Measurements from ENCODE around the gene MAN2B2. TPM values are rescaled to one million over a fixed set of nuclear protein-coding genes. Genes with fewer than 3 reads are reported as not detected.

The MAN2B2 gene
- total RNA-seq, 1 donor from 2014 or later, result 13.9 TPM

- no peaks in the 10 kb centered on the region for H3K4me1 Mint-ChIP-seq (ENCODE audit: low read depth)
- no peak overlapping the region for H3K4me3 Mint-ChIP-seq
- peaks cover 6% of the 10 kb centered on the region for H3K27me3 Mint-ChIP-seq (ENCODE audit: insufficient read depth)
- intact Hi-C loops (cut with micrococcal nuclease), result no loop called here
- DNase-seq (ENCODE audit: low spot score), result no peak
- peaks cover 14% of the 10 kb centered on the region for H3K9me3 Mint-ChIP-seq
- H3K36me3 Mint-ChIP-seq (ENCODE audit: low read depth), result no peaks in the 10 kb centered on the region
- H3K27ac Mint-ChIP-seq, result no peak overlapping the region
Measured at GRCh38 chr4:6548882-6549230, 26.1 kb upstream of the MAN2B2 start.

GRCh38 chr4:6549445-6549844, 25.5 kb upstream of the MAN2B2 start:
- H3K36me3 Mint-ChIP-seq (ENCODE audit: low read depth), result no peaks in the 10 kb centered on the region
- DNase-seq (ENCODE audit: low spot score), result no peak
- H3K9me3 Mint-ChIP-seq, result peaks cover 14% of the 10 kb centered on the region
- H3K27me3 Mint-ChIP-seq (ENCODE audit: insufficient read depth), result peaks cover 6% of the 10 kb centered on the region
- no peak overlapping the region for H3K4me3 Mint-ChIP-seq
- no peaks in the 10 kb centered on the region for H3K4me1 Mint-ChIP-seq (ENCODE audit: low read depth)
- intact Hi-C loops (cut with micrococcal nuclease), result no loop called here
- H3K27ac Mint-ChIP-seq, result no peak overlapping the region

- intact Hi-C loops (cut with micrococcal nuclease), result no loop called here
- H3K9me3 Mint-ChIP-seq, result peaks cover 14% of the 10 kb centered on the region
- no peak overlapping the region for H3K4me3 Mint-ChIP-seq
- H3K36me3 Mint-ChIP-seq (ENCODE audit: low read depth), result no peaks in the 10 kb centered on the region
- H3K4me1 Mint-ChIP-seq (ENCODE audit: low read depth), result no peaks in the 10 kb centered on the region
- no peak overlapping the region for H3K27ac Mint-ChIP-seq
- H3K27me3 Mint-ChIP-seq (ENCODE audit: insufficient read depth), result peaks cover 6% of the 10 kb centered on the region
- DNase-seq (ENCODE audit: low spot score), result no peak
Measured at GRCh38 chr4:6549890-6550620, 24.9 kb upstream of the MAN2B2 start.

- Mint-ChIP-seq H3K9me3 (peaks cover 14% of the 10 kb centered on the region), H3K27me3 (ENCODE audit: insufficient read depth) (peaks cover 6% of the 10 kb centered on the region), H3K4me3 (no peak overlapping the region), H3K27ac (no peak overlapping the region), H3K4me1 (ENCODE audit: low read depth) (no peaks in the 10 kb centered on the region), H3K36me3 (ENCODE audit: low read depth) (no peaks in the 10 kb centered on the region)
- no peak for DNase-seq (ENCODE audit: low spot score)
- intact Hi-C loops (cut with micrococcal nuclease), result no loop called here
Measured at GRCh38 chr4:6550821-6551220, 24.2 kb upstream of the MAN2B2 start.

GRCh38 chr4:6551660-6552059, 23.3 kb upstream of the MAN2B2 start:
- Mint-ChIP-seq H3K27ac (no peak overlapping the region), H3K27me3 (ENCODE audit: insufficient read depth) (peaks cover 6% of the 10 kb centered on the region), H3K36me3 (ENCODE audit: low read depth) (no peaks in the 10 kb centered on the region), H3K4me1 (ENCODE audit: low read depth) (no peaks in the 10 kb centered on the region), H3K9me3 (peaks cover 14% of the 10 kb centered on the region), H3K4me3 (no peak overlapping the region)
- DNase-seq (ENCODE audit: low spot score), result no peak
- intact Hi-C loops (cut with micrococcal nuclease), result no loop called here

- H3K27me3 Mint-ChIP-seq (ENCODE audit: insufficient read depth), result peaks cover 10% of the 10 kb centered on the region
- H3K27ac Mint-ChIP-seq, result no peak overlapping the region
Measured at GRCh38 chr4:6555519-6555918, 19.5 kb upstream of the MAN2B2 start.

GRCh38 chr4:6556263-6556662, 18.7 kb upstream of the MAN2B2 start:
- H3K27ac Mint-ChIP-seq, result no peak overlapping the region
- H3K4me3 Mint-ChIP-seq, result no peak overlapping the region
- no peaks in the 10 kb centered on the region for H3K4me1 Mint-ChIP-seq (ENCODE audit: low read depth)
- no peaks in the 10 kb centered on the region for H3K36me3 Mint-ChIP-seq (ENCODE audit: low read depth)
- intact Hi-C loops (cut with micrococcal nuclease), result no loop called here
- peaks cover 16% of the 10 kb centered on the region for H3K27me3 Mint-ChIP-seq (ENCODE audit: insufficient read depth)
- H3K9me3 Mint-ChIP-seq, result peaks cover 13% of the 10 kb centered on the region
- no peak for DNase-seq (ENCODE audit: low spot score)

More at GRCh38 chr4:6555519-6555918, 19.5 kb upstream of the MAN2B2 start:
- peaks cover 14% of the 10 kb centered on the region for H3K9me3 Mint-ChIP-seq
- no peak for DNase-seq (ENCODE audit: low spot score)
- H3K4me1 Mint-ChIP-seq (ENCODE audit: low read depth), result no peaks in the 10 kb centered on the region
- no peaks in the 10 kb centered on the region for H3K36me3 Mint-ChIP-seq (ENCODE audit: low read depth)
- intact Hi-C loops (cut with micrococcal nuclease), result no loop called here
- no peak overlapping the region for H3K4me3 Mint-ChIP-seq

GRCh38 chr4:6557185-6557584, 17.8 kb upstream of the MAN2B2 start:
- no peak overlapping the region for H3K27ac Mint-ChIP-seq
- H3K9me3 Mint-ChIP-seq, result peaks cover 5% of the 10 kb centered on the region
- H3K36me3 Mint-ChIP-seq (ENCODE audit: low read depth), result no peaks in the 10 kb centered on the region
- no peak for DNase-seq (ENCODE audit: low spot score)
- H3K4me1 Mint-ChIP-seq (ENCODE audit: low read depth), result no peaks in the 10 kb centered on the region
- H3K4me3 Mint-ChIP-seq, result no peak overlapping the region
- intact Hi-C loops (cut with micrococcal nuclease), result no loop called here
- H3K27me3 Mint-ChIP-seq (ENCODE audit: insufficient read depth), result peaks cover 25% of the 10 kb centered on the region

GRCh38 chr4:6557856-6558255, 17.1 kb upstream of the MAN2B2 start:
- no peaks in the 10 kb centered on the region for H3K36me3 Mint-ChIP-seq (ENCODE audit: low read depth)
- no peak overlapping the region for H3K27ac Mint-ChIP-seq
- intact Hi-C loops (cut with micrococcal nuclease), result no loop called here
- H3K4me1 Mint-ChIP-seq (ENCODE audit: low read depth), result no peaks in the 10 kb centered on the region
- no peak overlapping the region for H3K4me3 Mint-ChIP-seq
- H3K27me3 Mint-ChIP-seq (ENCODE audit: insufficient read depth), result peaks cover 25% of the 10 kb centered on the region
- H3K9me3 Mint-ChIP-seq, result no peaks in the 10 kb centered on the region
- DNase-seq (ENCODE audit: low spot score), result no peak

- H3K36me3 Mint-ChIP-seq (ENCODE audit: low read depth), result no peaks in the 10 kb centered on the region
- H3K9me3 Mint-ChIP-seq, result no peaks in the 10 kb centered on the region
- H3K4me3 Mint-ChIP-seq, result no peak overlapping the region
- H3K4me1 Mint-ChIP-seq (ENCODE audit: low read depth), result no peaks in the 10 kb centered on the region
- no peak overlapping the region for H3K27ac Mint-ChIP-seq
- no peak for DNase-seq (ENCODE audit: low spot score)
- intact Hi-C loops (cut with micrococcal nuclease), result no loop called here
- peaks cover 38% of the 10 kb centered on the region for H3K27me3 Mint-ChIP-seq (ENCODE audit: insufficient read depth)
Measured at GRCh38 chr4:6560416-6561172, 14.4 kb upstream of the MAN2B2 start.

GRCh38 chr4:6561173-6561516, 13.8 kb upstream of the MAN2B2 start:
- Mint-ChIP-seq H3K36me3 (ENCODE audit: low read depth) (no peaks in the 10 kb centered on the region), H3K4me1 (ENCODE audit: low read depth) (no peaks in the 10 kb centered on the region), H3K9me3 (no peaks in the 10 kb centered on the region), H3K27ac (no peak overlapping the region), H3K4me3 (no peak overlapping the region), H3K27me3 (ENCODE audit: insufficient read depth) (peaks cover 44% of the 10 kb centered on the region)
- no peak for DNase-seq (ENCODE audit: low spot score)
- intact Hi-C loops (cut with micrococcal nuclease), result no loop called here

- H3K27ac Mint-ChIP-seq, result no peak overlapping the region
- H3K36me3 Mint-ChIP-seq (ENCODE audit: low read depth), result no peaks in the 10 kb centered on the region
- no peaks in the 10 kb centered on the region for H3K4me1 Mint-ChIP-seq (ENCODE audit: low read depth)
- intact Hi-C loops (cut with micrococcal nuclease), result no loop called here
- H3K27me3 Mint-ChIP-seq (ENCODE audit: insufficient read depth), result peaks cover 47% of the 10 kb centered on the region
- no peaks in the 10 kb centered on the region for H3K9me3 Mint-ChIP-seq
- no peak for DNase-seq (ENCODE audit: low spot score)
- H3K4me3 Mint-ChIP-seq, result no peak overlapping the region
Measured at GRCh38 chr4:6561706-6562371, 13.2 kb upstream of the MAN2B2 start.

Measured in activated T-helper 1 cell treated with anti-CD3 and anti-CD28 coated beads, Interleukin-12 subunit alpha, Interleukin-12 subunit beta, Interleukin-2, Interleukin-4 antibody, amounts not matched to agents 30 ng/mL and 10 ng/mL and 1 ng/mL, durations not matched to agents 14 hours and 24 hours and 36 hours (primary cell).